Stimulated activated CD4-positive, alpha-beta T cell treated with anti-CD3 and anti-CD28 coated beads, Interleukin-2, amount 100 ng/mL, for 48 hours (primary cell): ENCODE measurements around the gene OPALIN.

Experiments used
- DNase-seq, 2 donors: peaks; one replicate each; pipeline ENCODE4 v3.0.0-alpha.2; 2020

The OPALIN gene

GRCh38 chr10:96371356-96371755 lies 12.6 kb upstream of the OPALIN start:
- DNase-seq, result no peak

- peak; percentile 40 to 53 for DNase-seq
Observed at GRCh38 chr10:96370584-96371157, 11.9 kb upstream of the OPALIN start.

- no peak for DNase-seq
Observed at GRCh38 chr10:96369890-96370583, 11.2 kb upstream of the OPALIN start.

GRCh38 chr10:96368971-96369370 lies 10.2 kb upstream of the OPALIN start:
- DNase-seq, result no peak

DNA sequence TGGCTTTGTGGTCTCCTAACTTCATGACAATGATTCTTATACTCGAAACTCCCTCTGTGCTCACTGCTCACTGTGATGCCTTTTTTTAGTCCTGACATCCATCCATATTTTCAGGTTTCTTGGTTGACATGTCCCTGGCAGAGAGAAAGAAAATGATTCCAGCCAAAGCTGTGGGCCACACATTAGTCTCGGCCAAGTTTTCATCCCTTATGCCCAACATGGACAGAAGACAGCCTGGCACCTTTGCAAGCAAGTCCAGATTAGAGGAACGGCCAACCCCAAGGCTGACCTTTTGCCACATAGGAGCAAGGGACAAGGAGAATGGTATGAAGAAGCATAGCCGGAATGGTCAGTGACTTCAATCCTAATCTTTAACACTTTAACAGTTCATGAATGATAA lies 8.7 kb upstream of the OPALIN start:
- DNase-seq, result no peak

GRCh38 chr10:96366508-96366907 lies 7.7 kb upstream of the OPALIN start:
- DNase-seq, result no peak

DNA sequence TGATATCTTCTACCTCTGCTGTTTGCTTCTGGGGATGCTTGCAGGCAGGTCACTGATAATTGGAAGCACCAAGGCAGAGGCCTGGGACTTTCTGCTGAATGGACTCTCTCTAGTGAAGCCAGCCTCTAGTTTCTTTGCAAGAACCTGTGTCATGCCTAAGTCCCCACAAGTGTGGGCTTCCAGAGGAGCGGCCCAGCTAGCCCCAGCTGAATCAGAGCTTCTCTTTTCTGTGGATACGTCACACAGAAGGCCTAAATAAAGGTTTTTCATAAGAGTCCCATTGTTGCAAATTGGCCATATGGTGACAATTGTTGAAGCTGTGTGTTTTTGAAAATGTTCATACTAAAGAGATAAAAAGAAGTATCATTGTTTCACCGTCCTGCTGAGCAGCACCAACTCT lies 6.8 kb upstream of the OPALIN start:
- no peak for DNase-seq

- DNase-seq, result no peak
Observed at GRCh38 chr10:96360766-96361165, 2.0 kb upstream of the OPALIN start.

- DNase-seq, result no peak
Observed at GRCh38 chr10:96360331-96360730, 1.5 kb upstream of the OPALIN start.

DNA sequence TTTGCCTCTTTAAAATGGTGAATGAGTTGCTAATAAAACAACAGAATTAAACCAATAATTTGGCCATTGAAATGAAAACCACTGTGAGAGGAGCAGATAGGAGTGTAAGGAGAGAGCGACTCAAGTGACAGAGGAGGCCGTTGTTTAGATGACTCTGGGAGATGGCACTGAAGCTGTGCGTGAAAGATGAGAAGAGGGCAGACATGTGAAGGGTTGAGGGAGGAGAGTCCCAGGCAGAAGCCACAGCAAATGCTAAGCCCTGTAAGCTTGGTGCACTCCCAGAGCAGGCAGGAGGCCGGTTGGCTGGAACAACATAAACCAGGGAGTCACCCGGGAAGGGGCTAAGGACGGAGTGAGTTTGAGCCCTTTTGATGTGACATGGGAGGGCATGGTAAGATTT lies 814 bp upstream of the OPALIN start:
- DNase-seq, result no peak

- DNase-seq, result no peak
Observed at GRCh38 chr10:96357038-96357620, 1.7 kb downstream of the OPALIN start.

DNA sequence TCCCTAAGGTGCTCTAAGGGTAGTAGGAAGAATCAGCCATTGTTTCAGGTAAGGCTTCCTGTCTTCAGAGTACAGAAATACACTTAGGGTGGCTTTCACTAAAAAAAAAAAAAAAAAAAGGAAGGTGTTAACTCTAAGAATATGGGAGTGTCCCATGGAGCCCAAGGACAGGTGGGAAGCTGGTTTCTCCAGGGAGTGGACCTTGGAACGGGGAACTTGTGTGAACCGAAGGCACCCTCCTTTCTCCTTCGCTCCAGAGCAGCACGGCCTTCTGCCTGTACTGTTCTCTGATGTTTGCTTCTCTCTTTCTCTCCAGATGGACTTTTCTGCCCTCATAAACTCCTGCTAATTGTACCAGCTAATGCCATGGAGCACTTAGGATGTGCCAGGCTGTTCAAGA lies 6.2 kb downstream of the OPALIN start:
- DNase-seq, result no peak

DNA sequence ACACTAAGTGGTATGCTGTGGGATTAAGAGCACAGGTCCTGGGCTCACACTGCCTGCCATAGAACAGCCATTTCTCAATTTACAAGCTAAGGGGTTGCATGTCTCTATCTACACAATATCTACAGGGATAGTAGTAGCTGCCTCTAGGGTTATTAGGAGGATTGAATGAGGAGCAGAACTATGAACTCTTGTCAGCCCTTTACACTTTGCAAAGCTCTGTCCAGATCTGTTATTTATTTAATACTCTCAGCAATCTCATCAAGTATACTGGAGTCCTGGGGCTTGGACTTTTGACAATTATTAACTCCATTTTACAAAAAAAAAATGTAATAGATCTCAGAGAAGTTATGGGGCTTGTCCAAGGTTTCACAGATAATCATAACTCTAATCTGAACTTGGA lies 6.8 kb downstream of the OPALIN start:
- DNase-seq, result no peak

- DNase-seq, result no peak
Observed at GRCh38 chr10:96346295-96346694, 12.5 kb downstream of the OPALIN start.

- no peak for DNase-seq
Observed at GRCh38 chr10:96345222-96345621, 13.6 kb downstream of the OPALIN start.

- no peak for DNase-seq
Observed at GRCh38 chr10:96344178-96344577, 14.6 kb downstream of the OPALIN start.

DNA sequence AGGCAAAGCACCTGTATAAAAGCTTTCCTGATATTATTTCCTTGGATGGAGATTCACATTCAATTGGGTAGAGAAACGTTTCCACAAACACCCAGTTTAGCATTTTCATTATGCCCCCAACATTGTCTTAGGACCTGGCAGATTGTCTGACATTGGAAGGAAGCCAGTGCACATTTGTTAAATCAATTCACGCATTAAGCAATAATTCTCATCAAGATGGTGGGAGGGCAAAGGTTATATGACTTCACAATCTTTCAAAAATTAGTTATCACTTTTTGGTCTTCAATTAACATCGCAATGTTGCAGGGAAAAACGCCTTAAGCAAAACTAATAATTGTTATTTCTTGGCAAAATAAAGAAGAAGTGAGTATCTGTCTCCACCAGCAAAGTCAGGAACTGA lies 16.4 kb downstream of the OPALIN start:
- DNase-seq, result no peak

DNA sequence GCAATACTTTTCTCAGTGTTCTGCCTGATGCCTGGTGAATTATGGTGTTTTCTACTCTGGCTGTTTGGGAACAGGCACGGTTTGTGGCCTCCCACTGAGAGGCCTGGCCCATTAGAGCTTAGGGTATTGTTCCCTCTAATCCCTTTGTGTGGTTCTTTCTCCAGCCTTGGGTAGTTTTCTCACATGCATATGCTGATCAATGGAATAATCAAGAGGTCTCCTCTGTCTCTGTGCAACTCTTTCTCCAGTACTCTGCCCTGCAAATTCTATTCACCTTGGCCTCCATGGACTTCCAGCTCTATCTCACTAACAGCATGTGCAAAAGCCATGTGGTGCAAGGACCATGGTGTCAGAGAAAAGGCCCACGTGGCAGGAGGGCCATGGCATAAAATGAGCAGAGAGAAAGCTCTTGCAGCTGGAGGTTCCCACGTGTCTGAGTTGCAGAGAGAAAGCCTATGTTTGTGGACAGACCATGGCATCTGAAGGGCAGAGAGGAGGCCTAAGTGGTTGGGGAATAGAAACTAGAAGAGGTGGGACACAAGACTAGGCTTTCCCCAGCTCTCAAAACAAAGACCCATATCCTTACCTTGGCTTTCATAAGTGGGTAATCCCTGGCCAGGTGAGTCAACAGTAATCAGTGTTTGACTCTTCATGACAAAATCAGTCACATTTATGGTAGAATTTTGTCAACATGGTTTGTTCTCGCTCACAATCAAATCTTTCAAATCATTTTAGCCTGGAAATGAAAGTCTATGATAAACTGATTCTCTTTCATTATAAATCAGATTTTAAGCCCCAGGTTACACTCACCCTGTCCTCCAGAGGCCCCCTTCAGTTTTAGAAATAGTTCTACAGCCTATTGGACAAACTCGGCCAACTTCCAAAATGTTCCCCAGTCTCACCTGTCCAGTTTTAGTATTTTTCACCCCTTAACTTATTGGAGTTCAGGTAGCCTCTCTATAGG lies 17.3 kb downstream of the OPALIN start:
- no peak for DNase-seq

DNA sequence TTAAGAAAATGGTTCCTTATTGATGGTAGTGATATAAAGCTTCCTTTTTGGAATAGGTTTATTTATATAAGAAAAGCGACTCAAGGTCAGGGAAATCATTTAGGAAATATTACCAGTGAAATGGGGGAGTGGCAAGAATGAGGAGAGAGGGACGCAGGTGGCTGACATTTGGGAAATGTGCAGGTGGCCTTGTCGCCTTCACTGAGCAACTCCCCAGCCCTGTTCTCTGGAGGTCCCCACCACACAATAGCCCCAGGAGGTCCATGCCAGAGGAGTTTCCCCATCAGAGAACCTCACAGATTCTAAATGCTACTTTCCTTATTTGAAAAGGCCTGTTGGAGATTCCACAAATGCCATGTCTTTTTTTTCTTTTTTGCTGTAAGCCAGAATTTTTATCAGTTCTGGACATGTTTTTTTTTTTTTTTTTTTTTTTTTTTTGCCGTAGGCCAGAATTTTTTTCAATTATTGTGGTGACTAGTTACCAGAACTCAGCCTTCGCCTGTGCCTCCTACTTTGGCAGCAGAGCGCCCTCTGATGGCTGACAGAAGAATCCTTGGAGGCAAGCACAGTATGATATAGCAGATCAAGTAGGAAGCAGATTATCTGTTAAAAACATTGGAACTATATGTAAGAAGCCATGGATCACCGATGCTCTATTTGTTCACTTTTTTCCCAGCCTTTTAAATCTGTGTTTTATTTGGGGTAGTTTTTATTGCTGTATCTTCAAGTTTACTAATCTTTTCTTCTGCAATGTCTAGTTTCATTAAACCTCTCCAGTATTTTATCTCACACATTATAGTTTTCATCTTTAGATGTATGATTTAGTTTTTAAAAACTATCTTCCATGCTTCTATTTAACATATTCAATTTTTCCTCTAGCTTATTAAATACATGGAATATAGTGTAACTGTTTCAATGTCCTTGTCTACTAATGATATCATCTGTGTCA lies 18.6 kb downstream of the OPALIN start:
- peak; percentile 55 to 61 for DNase-seq

GRCh38 chr10:96339383-96339782 lies 19.4 kb downstream of the OPALIN start:
- no peak for DNase-seq

DNA sequence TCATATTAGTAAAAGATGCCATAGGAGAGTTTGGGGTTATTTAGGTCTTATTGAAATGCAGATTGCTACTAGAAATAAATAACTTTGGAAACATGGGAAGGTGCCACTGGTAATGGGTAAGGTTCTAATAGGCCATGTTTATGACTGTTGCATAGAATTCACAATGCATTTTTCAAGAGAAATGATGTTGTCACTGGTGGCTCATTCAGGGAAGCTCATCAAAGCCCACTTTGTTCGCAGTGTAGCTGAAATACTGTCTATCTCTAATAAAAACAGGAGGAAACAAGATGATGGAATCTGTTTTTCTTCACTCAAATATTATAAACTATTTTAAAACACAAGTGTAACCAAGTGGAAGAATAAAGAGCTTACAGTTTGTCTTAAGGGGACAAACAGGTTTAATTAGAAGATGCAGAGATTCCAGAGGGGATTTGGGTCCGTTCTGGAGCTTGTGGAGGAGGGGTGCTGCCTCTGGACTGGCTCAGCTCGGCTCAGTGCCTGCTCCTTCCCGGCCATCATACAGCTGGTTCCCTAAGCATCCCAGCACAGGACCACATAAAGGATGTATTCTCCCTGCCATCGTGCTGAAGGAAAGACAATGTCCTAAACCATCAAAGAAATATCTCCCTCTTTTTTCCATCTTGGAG lies 20.4 kb downstream of the OPALIN start:
- DNase-seq, result no peak

GRCh38 chr10:96337106-96337505 lies 21.7 kb downstream of the OPALIN start:
- no peak for DNase-seq
